SK-N-SH (cell line): ENCODE measurements around the gene SNRPD1.

Experiments
- EP300 ChIP-seq, 2 experiments: IDR thresholded peaks; 2 replicates each; pipeline versions ENCODE4 v1.4.0 to v1.6.1; 2012; ENCODE audit warnings: borderline replicate concordance in 1 of 2, low read depth in 1 of 2, low read length in 1 of 2
- EZH2phosphoT487 ChIP-seq: fragments of 200-600 bp; sonication (generic); IDR thresholded peaks from 2 replicates; pipeline ENCODE4 v1.6.1; 2017; ENCODE audit warnings: low read depth, mixed run types, mild to moderate bottlenecking, antibody characterized with exemption, moderate library complexity, borderline replicate concordance
- FOSL2 ChIP-seq: IDR thresholded peaks from 2 replicates; pipeline ENCODE4 v1.4.0; 2012; ENCODE audit warnings: low read depth, mild to moderate bottlenecking, moderate library complexity, borderline replicate concordance
- POLR2AphosphoS5 ChIP-seq: IDR thresholded peaks from 2 replicates; pipeline ENCODE4 v1.6.1; 2012; ENCODE audit warnings: low read depth, low read length
- RAD21 ChIP-seq: IDR thresholded peaks from 2 replicates; pipeline ENCODE4 v1.6.1; 2012; ENCODE audit warnings: mild to moderate bottlenecking, low read length
- REST ChIP-seq: IDR thresholded peaks from 2 replicates; pipeline ENCODE4 v1.6.1; 2012; ENCODE audit warnings: mild to moderate bottlenecking, low read depth, low read length, moderate library complexity

GRCh38 chr18:21571772-21572171, 40.3 kb upstream of the SNRPD1 start:
- TF ChIP-seq RAD21 (no peak), FOSL2 (no peak), REST (no peak), POLR2AphosphoS5 (no peak), EZH2phosphoT487 (no peak), EP300 (IDR thresholded peaks at IDR 0.05; ENCODE audit: borderline replicate concordance in 1 of 2, low read depth in 1 of 2, low read length in 1 of 2) (no peak)
